ENCODE data around the gene SLC2A4RG.

DNA sequence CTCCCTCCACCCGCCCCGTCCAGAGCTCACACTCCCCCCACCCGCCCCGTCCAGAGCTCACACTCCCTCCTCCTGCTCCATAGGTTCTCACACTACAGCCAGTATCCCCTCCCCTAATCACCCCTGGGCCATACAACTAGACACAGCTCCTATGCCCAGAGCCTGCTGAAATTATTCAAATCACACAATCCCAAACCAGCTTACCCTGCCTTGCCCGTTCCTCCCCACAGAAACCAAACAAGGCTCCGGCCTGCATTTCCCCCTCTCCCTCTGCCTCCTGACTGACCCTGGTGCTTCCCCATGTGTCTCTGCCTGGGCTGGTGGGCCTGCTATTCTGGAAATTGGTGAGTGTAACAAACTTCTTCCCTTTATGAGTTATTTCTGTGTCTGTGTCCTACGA lies 18.6 kb downstream of the SLC2A4RG start:
- TF ChIP-seq EZH2 (IDR thresholded peaks at IDR 0.05; ENCODE audit: insufficient read depth, poor library complexity, severe bottlenecking) (no peak), EZH2phosphoT487 (IDR thresholded peaks at IDR 0.05; ENCODE audit: insufficient read depth, low read depth) (no peak)

Data from GM23248 (cell line).